Germinal center (tissue), 1 donor: ENCODE data around the gene FRMD3.
"Not testable (repeated sequence)": the region's sequence is repeated elsewhere in the genome, so short reads cannot be mapped to it uniquely, and the experiment has no call there.

Experiments
- DNase-seq: peaks from one replicate; pipeline ENCODE4 v3.0.0; 2012; ENCODE audit warnings: mixed read lengths, low spot score

FRMD3 gene

GRCh38 chr9:83388346-83388745 is 149.9 kb downstream of the FRMD3 start:
- DNase-seq = no peak

- DNase-seq = no peak
Measured at GRCh38 chr9:83387401-83388185, 150.6 kb downstream of the FRMD3 start.

- no peak for DNase-seq
Measured at GRCh38 chr9:83385317-83385716, 152.9 kb downstream of the FRMD3 start.

DNA sequence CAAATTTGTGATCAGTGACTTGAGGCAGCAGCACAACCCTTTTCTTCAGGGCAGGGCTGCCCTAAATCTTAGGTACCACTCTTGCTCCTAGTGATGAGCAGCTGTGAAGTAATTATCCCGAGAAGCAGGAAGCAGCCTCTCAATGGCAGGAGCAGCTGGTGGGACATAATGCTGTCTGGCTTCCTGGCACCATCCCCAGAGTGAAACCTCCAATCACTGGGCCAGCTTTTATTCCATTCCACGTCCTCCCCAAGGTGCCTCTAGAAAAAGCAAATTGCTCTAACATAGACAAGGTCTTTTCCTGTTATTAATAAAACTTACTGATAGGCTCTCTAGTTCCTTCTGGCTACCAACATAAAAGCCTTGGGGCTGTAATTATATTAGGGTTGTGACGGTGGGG is 154.0 kb downstream of the FRMD3 start:
- DNase-seq = no peak

DNA sequence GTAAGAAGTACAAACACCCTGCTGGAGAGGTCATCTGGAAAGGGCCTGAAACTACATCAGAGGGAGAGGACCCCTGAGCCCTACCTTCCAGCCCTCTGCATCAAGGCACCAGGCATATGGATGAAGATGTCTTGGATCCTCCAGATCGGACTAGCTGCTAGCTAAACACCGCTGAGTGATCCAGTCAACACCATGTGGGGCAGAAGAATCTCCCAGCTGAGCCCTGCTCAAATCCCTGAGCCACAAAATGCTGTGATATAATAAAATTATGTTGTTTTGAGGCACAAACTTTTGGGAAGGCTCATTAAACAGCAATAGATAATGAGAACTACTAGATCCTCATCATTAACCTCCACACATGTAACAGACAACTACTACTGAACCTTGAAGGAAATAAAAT is 155.2 kb downstream of the FRMD3 start:
- no peak for DNase-seq

DNA sequence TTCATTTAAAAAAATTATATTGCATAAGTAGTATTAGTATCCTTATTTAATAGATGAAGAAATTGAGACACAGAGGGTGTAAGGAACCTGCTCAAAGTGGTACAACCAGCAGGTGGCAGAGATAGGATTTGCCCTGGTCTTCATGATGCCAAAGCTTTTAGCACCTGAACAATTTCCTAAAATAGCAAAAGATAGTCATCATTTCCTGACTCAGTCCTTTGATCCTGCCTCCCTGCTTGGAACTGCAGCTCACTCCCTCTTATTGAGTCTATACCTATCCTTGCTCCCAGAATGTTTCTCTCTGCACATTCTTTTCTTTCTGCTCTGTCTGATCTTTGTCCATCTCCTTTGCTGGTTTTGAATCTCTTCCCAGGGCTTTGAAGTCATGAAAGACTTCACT is 155.8 kb downstream of the FRMD3 start:
- DNase-seq = no peak

DNA sequence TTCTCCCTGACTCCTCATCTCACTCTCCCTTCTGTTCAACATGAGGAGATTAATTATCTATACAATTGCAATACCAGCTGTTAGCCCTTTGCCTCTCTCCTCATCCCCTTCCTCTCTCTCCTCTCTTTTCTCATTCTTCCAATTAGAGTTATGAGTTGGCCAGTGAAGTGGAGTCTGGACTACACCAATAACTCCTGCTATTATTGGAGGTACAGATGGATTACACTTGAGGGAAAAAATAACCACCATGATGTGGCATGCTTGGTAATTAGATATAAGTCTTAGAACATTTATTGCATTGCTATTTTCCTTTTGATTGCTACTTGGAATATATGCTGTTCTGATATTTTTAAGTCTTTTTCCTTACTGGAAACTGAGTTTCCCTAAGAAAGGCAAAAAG is 159.2 kb downstream of the FRMD3 start:
- no peak for DNase-seq

DNA sequence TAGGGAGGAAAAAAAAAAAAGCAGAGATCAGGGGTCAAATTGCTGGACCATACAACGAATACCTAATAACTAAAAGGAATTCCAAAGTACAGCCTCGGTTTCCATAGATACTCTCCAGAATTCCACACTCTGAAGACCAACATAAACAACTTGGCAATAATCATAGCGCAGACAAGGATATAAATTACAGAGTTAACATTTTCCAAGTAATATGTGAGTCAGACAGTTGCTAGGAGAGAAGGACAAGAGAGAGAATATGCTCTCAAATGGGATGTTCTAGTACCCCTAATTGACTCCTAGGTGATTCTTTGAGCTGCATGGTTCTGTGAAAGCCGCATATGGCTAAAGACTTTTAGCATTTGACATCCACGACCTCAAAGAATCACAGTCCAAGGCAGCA is 165.2 kb downstream of the FRMD3 start:
- DNase-seq = no peak

DNA sequence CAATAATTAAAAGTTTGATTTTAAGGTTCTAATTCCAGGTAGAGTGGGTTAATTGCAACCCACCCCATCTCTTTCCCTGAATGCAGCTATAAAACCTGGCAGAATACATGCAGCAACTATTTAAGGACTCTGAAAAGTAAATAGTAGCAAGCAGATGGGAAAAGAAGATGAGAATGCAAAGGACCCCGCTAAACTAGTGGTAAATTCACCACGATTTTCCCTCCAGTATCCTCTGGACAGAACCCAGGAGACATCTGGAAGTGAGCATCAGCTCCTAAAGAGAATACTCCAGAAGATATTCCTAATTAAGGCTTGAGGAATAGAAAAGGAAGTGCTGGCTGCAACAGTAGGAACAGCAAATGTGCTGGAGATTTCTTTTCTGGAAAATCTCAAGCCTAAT is 170.9 kb downstream of the FRMD3 start:
- no peak for DNase-seq

DNA sequence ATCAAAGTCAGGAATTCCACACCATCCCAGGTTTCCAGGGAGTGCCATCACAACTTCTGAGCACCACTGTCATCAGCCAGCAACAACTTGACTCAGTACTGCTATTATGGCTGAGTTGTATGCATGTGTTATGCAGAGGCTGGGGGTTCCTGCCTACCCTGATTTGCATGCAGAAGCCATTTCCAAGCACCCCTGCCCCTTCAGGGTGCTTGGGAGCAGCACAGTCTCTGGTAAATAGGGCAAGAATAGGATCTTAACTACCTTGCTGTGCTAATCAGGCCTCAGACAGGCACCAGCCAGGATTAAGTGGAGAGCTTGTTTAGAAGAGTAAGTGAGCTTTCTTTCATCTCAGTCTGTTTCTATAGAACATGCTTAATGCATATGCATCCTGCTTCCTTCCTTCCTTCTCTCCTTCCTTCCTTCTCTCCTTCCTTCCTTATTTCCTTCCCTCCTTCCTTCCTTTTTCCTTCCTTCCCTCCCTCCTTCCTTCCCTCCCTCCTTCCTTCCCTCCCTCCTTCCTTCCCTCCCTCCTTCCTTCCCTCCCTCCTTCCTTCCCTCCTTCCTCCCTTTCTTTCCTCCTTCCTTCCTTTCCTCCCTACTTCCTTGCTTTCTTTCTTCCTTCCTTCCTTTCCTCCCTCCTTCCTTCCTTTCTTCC is 175.7 kb downstream of the FRMD3 start:
- DNase-seq = no peak

- no peak for DNase-seq
Measured at GRCh38 chr9:83359039-83359438, 179.2 kb downstream of the FRMD3 start.

GRCh38 chr9:83358493-83358892 is 179.7 kb downstream of the FRMD3 start:
- DNase-seq = not testable (repeated sequence)

GRCh38 chr9:83355729-83356151 is 182.5 kb downstream of the FRMD3 start:
- no peak for DNase-seq

GRCh38 chr9:83355024-83355444 is 183.2 kb downstream of the FRMD3 start:
- DNase-seq = no peak

DNA sequence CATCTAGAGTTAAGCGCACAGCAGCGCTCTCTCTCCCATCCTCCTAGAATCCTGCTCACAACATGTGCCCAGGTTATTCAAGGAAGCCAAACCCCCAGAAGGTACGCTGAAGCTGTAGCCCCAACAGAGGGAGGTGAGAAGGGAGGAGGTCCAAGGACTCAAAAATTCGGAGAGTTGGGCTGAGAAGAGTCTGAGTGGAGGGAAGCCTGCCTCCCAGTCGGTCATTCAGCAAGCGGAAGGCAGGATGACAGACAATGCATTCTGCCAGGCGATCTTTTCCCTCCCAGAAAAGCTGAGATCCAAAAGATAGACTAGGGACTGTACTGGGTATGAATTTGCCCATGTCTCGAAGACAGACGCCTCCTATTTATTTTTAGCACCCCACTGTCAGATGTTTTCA is 189.2 kb downstream of the FRMD3 start:
- DNase-seq = no peak

- no peak for DNase-seq
Measured at GRCh38 chr9:83346655-83347420, 191.4 kb downstream of the FRMD3 start.

DNA sequence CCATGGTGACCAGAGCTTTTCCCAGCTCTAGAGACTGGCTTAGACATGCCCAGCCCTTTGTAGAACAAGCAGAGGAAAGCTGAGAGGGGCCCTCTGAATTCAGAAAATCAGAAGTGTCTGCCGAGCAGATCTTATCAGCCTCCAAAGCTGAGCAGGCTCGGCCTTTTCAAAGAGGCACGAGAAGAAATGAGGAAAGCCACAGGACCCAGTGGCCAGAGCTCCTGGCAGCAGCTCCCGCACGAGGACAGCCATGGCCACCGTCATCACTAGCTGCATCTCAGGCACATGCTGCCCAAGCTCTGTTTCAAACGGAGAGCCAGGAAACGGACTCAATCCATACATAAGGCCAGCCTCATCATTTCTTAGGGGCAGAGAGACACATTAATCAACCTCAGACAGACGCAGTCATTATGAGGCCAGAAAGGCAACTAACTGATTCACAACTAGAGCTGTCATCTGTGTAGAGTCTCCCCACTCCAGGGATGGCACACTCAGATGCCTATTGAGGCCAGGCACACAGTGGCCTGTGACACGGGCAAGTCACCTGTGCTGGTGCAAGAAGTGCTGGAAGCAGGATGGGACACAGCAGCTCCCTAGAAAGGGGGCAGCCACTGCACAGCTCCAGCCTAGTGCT is 194.7 kb downstream of the FRMD3 start:
- DNase-seq = no peak

GRCh38 chr9:83342731-83343130 is 195.5 kb downstream of the FRMD3 start:
- DNase-seq = no peak

GRCh38 chr9:83342006-83342405 is 196.2 kb downstream of the FRMD3 start:
- DNase-seq = no peak

GRCh38 chr9:83340451-83340850 is 197.8 kb downstream of the FRMD3 start:
- no peak for DNase-seq

DNA sequence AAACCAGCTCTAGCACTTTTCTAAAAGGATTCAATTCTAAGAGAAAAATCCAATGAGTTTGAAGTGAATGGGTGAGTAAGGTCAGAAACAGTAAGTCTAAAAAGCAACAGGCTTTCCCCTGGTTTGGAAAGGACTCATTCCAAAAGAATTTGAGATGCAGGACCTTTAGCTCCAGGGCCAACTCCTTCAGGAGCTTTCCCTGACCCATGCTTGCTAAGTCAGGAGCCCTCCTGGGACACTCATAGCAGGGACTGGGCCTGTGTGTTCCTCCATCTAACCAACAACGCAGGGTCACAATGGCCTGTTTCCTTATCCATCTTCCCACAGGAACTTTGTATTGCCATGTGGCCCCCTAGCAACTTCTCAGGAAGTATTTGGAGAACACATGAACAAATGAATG is 198.8 kb downstream of the FRMD3 start:
- DNase-seq = no peak

GRCh38 chr9:83336706-83337105 is 201.5 kb downstream of the FRMD3 start:
- DNase-seq = no peak
